Neural cell (in vitro differentiated cells): ENCODE measurements around the gene CNDP2. TPM values are rescaled to one million over a fixed set of nuclear protein-coding genes. Genes with fewer than 3 reads are reported as not detected.

ENCODE experiments used
- H2AFZ ChIP-seq: fragments of 200-600, 300-800 bp; sonication (generic), shearing (Covaris generic); 2 replicates; pipeline ENCODE4 v1.6.0; 2014; ENCODE audit warnings: low read depth, mild to moderate bottlenecking, antibody characterized with exemption, low read length, moderate library complexity
- H3F3A ChIP-seq: fragments of 200-600 bp; shearing (Covaris generic); 2 replicates; pipeline ENCODE4 v1.6.1; 2016; ENCODE audit warnings: mild to moderate bottlenecking, moderate library complexity, mixed read lengths, antibody characterized with exemption, low read length; ENCODE audit not compliant: insufficient read depth, poor library complexity, severe bottlenecking
- H3K27ac ChIP-seq: fragments of 200-600, 300-800 bp; sonication (generic), shearing (Covaris generic); 2 replicates; pipeline ENCODE4 v1.5.1; 2014; ENCODE audit warnings: mild to moderate bottlenecking, low read length, moderate library complexity
- H3K27me3 ChIP-seq: fragments of 300-800, 200-600 bp; sonication (generic), shearing (Covaris generic); 2 replicates; pipeline ENCODE4 v1.6.0; 2014; ENCODE audit warnings: mild to moderate bottlenecking, low read depth, low read length, moderate library complexity; ENCODE audit not compliant: insufficient read depth
- H3K36me3 ChIP-seq: fragments of 300-800, 200-600 bp; sonication (generic), shearing (Covaris generic); 2 replicates; pipeline ENCODE4 v1.5.1; 2014; ENCODE audit warnings: mild to moderate bottlenecking, antibody characterized with exemption, low read length, moderate library complexity; ENCODE audit not compliant: insufficient read depth
- H3K4me2 ChIP-seq: fragments of 300-800, 200-600 bp; sonication (generic), shearing (Covaris generic); 2 replicates; pipeline ENCODE4 v1.6.0; 2014; ENCODE audit warnings: mild to moderate bottlenecking, low read length
- H3K4me3 ChIP-seq: fragments of 300-800, 200-600 bp; sonication (generic), shearing (Covaris generic); 2 replicates; pipeline ENCODE4 v1.5.1; 2014; ENCODE audit warnings: mild to moderate bottlenecking, low read length, moderate library complexity
- H3K79me2 ChIP-seq: fragments of 200-600 bp; shearing (Covaris generic); replicated peaks from 2 replicates; pipeline ENCODE4 v1.6.0; 2014; ENCODE audit warnings: mild to moderate bottlenecking, low read length, moderate library complexity; ENCODE audit not compliant: insufficient read depth
- H3K9ac ChIP-seq: fragments of 300-800, 200-600 bp; sonication (generic), shearing (Covaris generic); 2 replicates; pipeline ENCODE4 v1.6.1; 2016; ENCODE audit warnings: mild to moderate bottlenecking, low read length, mixed read lengths
- H3K9me2 ChIP-seq: fragments of 200-600 bp; shearing (Covaris generic); 2 replicates; pipeline ENCODE4 v1.6.1; 2016; ENCODE audit warnings: mild to moderate bottlenecking, low read length, mixed read lengths; ENCODE audit not compliant: insufficient read depth
- H3K9me3 ChIP-seq: fragments of 200-600, 300-800 bp; sonication (generic), shearing (Covaris generic); 2 replicates; pipeline ENCODE4 v1.6.1; 2016; ENCODE audit warnings: mild to moderate bottlenecking, mixed run types, low read length, moderate library complexity, mixed read lengths
- H4K20me1 ChIP-seq: fragments of 200-600 bp; shearing (Covaris generic); 2 replicates; pipeline ENCODE4 v1.6.1; 2016; ENCODE audit warnings: mild to moderate bottlenecking, mixed run types; ENCODE audit not compliant: insufficient read depth
- EP300 ChIP-seq: fragments of 450-650 bp; conservative IDR thresholded peaks from 2 replicates; pipeline ENCODE4 v1.6.1; 2014; ENCODE audit warnings: antibody characterized with exemption, mild to moderate bottlenecking, moderate library complexity; ENCODE audit not compliant: poor library complexity, severe bottlenecking
- EZH2 ChIP-seq: fragments of 200-600, 300-800 bp; shearing (Covaris generic), sonication (generic); IDR thresholded peaks from 2 replicates; pipeline ENCODE4 v1.6.1; 2014; ENCODE audit warnings: antibody characterized with exemption, low read length, borderline replicate concordance, mild to moderate bottlenecking; ENCODE audit not compliant: insufficient read depth, poor library complexity, severe bottlenecking
- MXI1 ChIP-seq: fragments of 450-650 bp; conservative IDR thresholded peaks from 2 replicates; pipeline ENCODE4 v1.6.1; 2014; ENCODE audit warnings: antibody characterized with exemption, mild to moderate bottlenecking; ENCODE audit not compliant: poor library complexity, severe bottlenecking
- POLR2AphosphoS5 ChIP-seq: IDR thresholded peaks from 2 replicates; pipeline ENCODE4 v1.6.1; 2012
- RAD21 ChIP-seq: fragments of 450-650 bp; conservative IDR thresholded peaks from 2 replicates; pipeline ENCODE4 v1.6.1; 2014; ENCODE audit warnings: antibody characterized with exemption, mild to moderate bottlenecking, moderate library complexity
- SMC3 ChIP-seq: fragments of 450-650 bp; conservative IDR thresholded peaks from 2 replicates; pipeline ENCODE4 v1.6.1; 2014; ENCODE audit warnings: antibody characterized with exemption, mild to moderate bottlenecking, moderate library complexity; ENCODE audit not compliant: poor library complexity
- TAF1 ChIP-seq: IDR thresholded peaks from 2 replicates; pipeline ENCODE4 v1.6.1; 2012; ENCODE audit warnings: low read depth
- polyA plus RNA-seq: library from polyadenylated mRNA; depleted of rRNA; stranded (reverse); fragments of >200 nt; gene quantifications from 2 replicates; pipeline ENCODE4 v1.2.3, GENCODE V29; 2014
- TF ChIP-seq, protein P1 (sequence below): fragments of 450-650 bp; IDR thresholded peaks from 2 replicates; pipeline ENCODE4 v1.5.1; 2014; ENCODE audit warnings: antibody characterized with exemption, mild to moderate bottlenecking, moderate library complexity; ENCODE audit not compliant: poor library complexity, severe bottlenecking
- TF ChIP-seq, protein P2 (sequence below): IDR thresholded peaks from 2 replicates; pipeline ENCODE4 v1.6.1; 2012; ENCODE audit warnings: borderline replicate concordance

The CNDP2 gene
- polyA plus RNA-seq, 1 donor from 2014 or later, result 35.7 TPM

- no peak overlapping the region for H3K9ac ChIP-seq
- no peaks in the 10 kb centered on the region for H4K20me1 ChIP-seq
- H3K79me2 ChIP-seq, result no peaks in the 10 kb centered on the region
- H3K4me3 ChIP-seq, result no peak overlapping the region
- no peak overlapping the region for H2AFZ ChIP-seq
- no peaks in the 10 kb centered on the region for H3K27me3 ChIP-seq
- no peak for TF ChIP-seq EP300
- TF ChIP-seq TAF1, result no peak
- TF ChIP-seq, protein P1, sequence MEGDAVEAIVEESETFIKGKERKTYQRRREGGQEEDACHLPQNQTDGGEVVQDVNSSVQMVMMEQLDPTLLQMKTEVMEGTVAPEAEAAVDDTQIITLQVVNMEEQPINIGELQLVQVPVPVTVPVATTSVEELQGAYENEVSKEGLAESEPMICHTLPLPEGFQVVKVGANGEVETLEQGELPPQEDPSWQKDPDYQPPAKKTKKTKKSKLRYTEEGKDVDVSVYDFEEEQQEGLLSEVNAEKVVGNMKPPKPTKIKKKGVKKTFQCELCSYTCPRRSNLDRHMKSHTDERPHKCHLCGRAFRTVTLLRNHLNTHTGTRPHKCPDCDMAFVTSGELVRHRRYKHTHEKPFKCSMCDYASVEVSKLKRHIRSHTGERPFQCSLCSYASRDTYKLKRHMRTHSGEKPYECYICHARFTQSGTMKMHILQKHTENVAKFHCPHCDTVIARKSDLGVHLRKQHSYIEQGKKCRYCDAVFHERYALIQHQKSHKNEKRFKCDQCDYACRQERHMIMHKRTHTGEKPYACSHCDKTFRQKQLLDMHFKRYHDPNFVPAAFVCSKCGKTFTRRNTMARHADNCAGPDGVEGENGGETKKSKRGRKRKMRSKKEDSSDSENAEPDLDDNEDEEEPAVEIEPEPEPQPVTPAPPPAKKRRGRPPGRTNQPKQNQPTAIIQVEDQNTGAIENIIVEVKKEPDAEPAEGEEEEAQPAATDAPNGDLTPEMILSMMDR, result no peak
- TF ChIP-seq MXI1, result no peak
- no peak for TF ChIP-seq RAD21
- TF ChIP-seq POLR2AphosphoS5, result no peak
- TF ChIP-seq, protein P2, sequence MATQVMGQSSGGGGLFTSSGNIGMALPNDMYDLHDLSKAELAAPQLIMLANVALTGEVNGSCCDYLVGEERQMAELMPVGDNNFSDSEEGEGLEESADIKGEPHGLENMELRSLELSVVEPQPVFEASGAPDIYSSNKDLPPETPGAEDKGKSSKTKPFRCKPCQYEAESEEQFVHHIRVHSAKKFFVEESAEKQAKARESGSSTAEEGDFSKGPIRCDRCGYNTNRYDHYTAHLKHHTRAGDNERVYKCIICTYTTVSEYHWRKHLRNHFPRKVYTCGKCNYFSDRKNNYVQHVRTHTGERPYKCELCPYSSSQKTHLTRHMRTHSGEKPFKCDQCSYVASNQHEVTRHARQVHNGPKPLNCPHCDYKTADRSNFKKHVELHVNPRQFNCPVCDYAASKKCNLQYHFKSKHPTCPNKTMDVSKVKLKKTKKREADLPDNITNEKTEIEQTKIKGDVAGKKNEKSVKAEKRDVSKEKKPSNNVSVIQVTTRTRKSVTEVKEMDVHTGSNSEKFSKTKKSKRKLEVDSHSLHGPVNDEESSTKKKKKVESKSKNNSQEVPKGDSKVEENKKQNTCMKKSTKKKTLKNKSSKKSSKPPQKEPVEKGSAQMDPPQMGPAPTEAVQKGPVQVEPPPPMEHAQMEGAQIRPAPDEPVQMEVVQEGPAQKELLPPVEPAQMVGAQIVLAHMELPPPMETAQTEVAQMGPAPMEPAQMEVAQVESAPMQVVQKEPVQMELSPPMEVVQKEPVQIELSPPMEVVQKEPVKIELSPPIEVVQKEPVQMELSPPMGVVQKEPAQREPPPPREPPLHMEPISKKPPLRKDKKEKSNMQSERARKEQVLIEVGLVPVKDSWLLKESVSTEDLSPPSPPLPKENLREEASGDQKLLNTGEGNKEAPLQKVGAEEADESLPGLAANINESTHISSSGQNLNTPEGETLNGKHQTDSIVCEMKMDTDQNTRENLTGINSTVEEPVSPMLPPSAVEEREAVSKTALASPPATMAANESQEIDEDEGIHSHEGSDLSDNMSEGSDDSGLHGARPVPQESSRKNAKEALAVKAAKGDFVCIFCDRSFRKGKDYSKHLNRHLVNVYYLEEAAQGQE, result no peak
- no peak for TF ChIP-seq EZH2
- TF ChIP-seq SMC3, result no peak
- no peaks in the 10 kb centered on the region for H3K36me3 ChIP-seq
- H3F3A ChIP-seq, result no peaks in the 10 kb centered on the region
- no peak overlapping the region for H3K4me2 ChIP-seq
- H3K27ac ChIP-seq, result no peak overlapping the region
- no peaks in the 10 kb centered on the region for H3K9me3 ChIP-seq
- no peaks in the 10 kb centered on the region for H3K9me2 ChIP-seq
Observed at GRCh38 chr18:74513149-74513882, 17.2 kb downstream of the CNDP2 start.

GRCh38 chr18:74513883-74514205 is 17.7 kb downstream of the CNDP2 start:
- no peak overlapping the region for H3K27ac ChIP-seq
- no peaks in the 10 kb centered on the region for H3K79me2 ChIP-seq
- H3K9me2 ChIP-seq, result no peaks in the 10 kb centered on the region
- no peak overlapping the region for H3K9ac ChIP-seq
- TF ChIP-seq EZH2, result no peak
- TF ChIP-seq EP300, result no peak
- TF ChIP-seq SMC3, result no peak
- TF ChIP-seq, protein P1, result no peak
- no peak for TF ChIP-seq TAF1
- TF ChIP-seq, protein P2, result no peak
- TF ChIP-seq POLR2AphosphoS5, result no peak
- no peak for TF ChIP-seq MXI1
- TF ChIP-seq RAD21, result no peak
- H2AFZ ChIP-seq, result no peak overlapping the region
- H3K27me3 ChIP-seq, result no peaks in the 10 kb centered on the region
- H3K4me3 ChIP-seq, result no peak overlapping the region
- H4K20me1 ChIP-seq, result no peaks in the 10 kb centered on the region
- no peak overlapping the region for H3K4me2 ChIP-seq
- H3F3A ChIP-seq, result no peaks in the 10 kb centered on the region
- H3K9me3 ChIP-seq, result no peaks in the 10 kb centered on the region
- no peaks in the 10 kb centered on the region for H3K36me3 ChIP-seq
